Measurements from ENCODE around the gene SLC19A1.

GRCh38 chr21:45493401-45494001 lies 48.7 kb downstream of the SLC19A1 start:
- TF ChIP-seq POLR2A (IDR thresholded peaks at IDR 0.05; ENCODE audit: low read depth, low read length): no peak
- TF ChIP-seq POLR2AphosphoS5 (IDR thresholded peaks at IDR 0.05; ENCODE audit: low read depth, low read length): no peak
